ENCODE data around the gene ARPC1B. TPM values are rescaled to one million over a fixed set of nuclear protein-coding genes. Genes with fewer than 3 reads are reported as not detected.
A peak's percentile ranks its signal among the peaks of the same experiment; 100 is the strongest.

ARPC1B gene
- total and polyA plus RNA-seq, 5 donors from 2014 or later: 205 to 898 (median 623) TPM

DNA sequence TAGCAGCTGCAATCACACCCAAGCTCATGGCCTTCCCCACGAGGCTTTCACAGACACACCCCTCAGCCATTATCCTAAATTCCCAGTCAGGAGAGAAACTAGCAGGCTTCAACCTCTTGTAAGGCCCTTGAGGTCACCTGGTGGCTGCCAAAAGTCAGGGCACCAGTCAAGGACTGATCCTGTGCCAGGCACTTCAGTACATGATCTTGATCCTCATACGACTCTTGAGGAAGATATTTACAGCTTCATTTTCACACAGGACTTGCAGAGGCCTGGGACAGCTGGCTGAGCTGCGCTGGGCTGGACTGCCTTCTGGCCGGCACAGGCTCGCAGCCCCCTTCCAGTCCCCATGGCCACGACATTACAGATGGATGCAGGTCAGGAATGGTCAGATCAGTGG, 25.1 kb downstream of the ARPC1B start:
- no peaks in the 10 kb centered on the region for H3K27me3 ChIP-seq (ENCODE audit: control insufficient read depth, insufficient read depth, low read length)
- no peaks in the 10 kb centered on the region for H3K9me3 ChIP-seq (ENCODE audit: control insufficient read depth in 2 of 2, low read length in 2 of 2)
- Mint-ChIP-seq H3K4me3 (no peak overlapping the region), H3K27ac (peak overlapping the region; percentile 20 to 93 (median 50)), H3K9me3 (peaks cover 0 to 2% (median 0%) of the 10 kb centered on the region in 7 donors), H3K27me3 (no peaks in the 10 kb centered on the region), H3K36me3 (peaks cover 36% of the 10 kb centered on the region), H3K4me1 (peaks cover 0 to 32% (median 17%) of the 10 kb centered on the region in 4 donors)
- peaks cover 70% of the 10 kb centered on the region for H3K36me3 ChIP-seq (ENCODE audit: control insufficient read depth, insufficient read depth, low read length)
- peak overlapping the region; percentile 41 for H3K27ac ChIP-seq (ENCODE audit: insufficient read depth, low read length, poor library complexity, severe bottlenecking)
- no peak overlapping the region for H3K4me3 ChIP-seq (ENCODE audit: low read depth, low read length)
- H3K4me1 ChIP-seq (ENCODE audit: control insufficient read depth, insufficient read depth, low read length, poor library complexity, severe bottlenecking): no peaks in the 10 kb centered on the region
- ATAC-seq (ENCODE audit: low read depth in 2 of 2) (peak in 1 of 2 donors; percentile 23), DNase-seq (no peak)

DNA sequence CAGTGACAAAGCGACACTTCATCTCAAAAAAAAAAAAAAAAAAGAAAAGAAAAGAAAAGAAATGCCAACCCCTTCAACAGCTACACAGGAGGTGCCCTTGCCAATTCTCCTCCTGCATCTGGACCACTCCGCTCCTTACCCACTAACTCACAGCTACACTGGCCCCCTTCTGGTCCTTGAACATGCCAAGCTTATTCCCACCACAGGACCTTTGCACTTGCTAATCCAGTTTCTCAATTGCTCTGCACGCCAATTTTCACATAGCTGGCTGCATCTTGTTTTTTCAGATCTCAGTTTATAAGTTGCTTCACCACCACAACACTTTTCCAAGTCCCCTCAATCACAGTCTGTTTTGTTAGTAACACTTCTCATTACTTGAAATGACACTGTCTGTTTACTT, 28.3 kb downstream of the ARPC1B start:
- H3K9me3 Mint-ChIP-seq: peaks cover 0 to under 1% (median 0%) of the 10 kb centered on the region in 7 donors
- Histone ChIP-seq H3K27ac (ENCODE audit: insufficient read depth, low read length, poor library complexity, severe bottlenecking) (no peak overlapping the region), H3K36me3 (ENCODE audit: control insufficient read depth, insufficient read depth, low read length) (peaks cover 45% of the 10 kb centered on the region), H3K4me3 (ENCODE audit: low read depth, low read length) (no peak overlapping the region), H3K4me1 (ENCODE audit: control insufficient read depth, insufficient read depth, low read length, poor library complexity, severe bottlenecking) (peaks cover 15% of the 10 kb centered on the region), H3K9me3 (ENCODE audit: control insufficient read depth in 2 of 2, low read length in 2 of 2) (no peaks in the 10 kb centered on the region), H3K27me3 (ENCODE audit: control insufficient read depth, insufficient read depth, low read length) (no peaks in the 10 kb centered on the region)
- H3K4me1 Mint-ChIP-seq: peaks cover 6 to 50% (median 32%) of the 10 kb centered on the region in 4 donors
- H3K36me3 Mint-ChIP-seq: peaks cover 30% of the 10 kb centered on the region
- peak overlapping the region in 2 of 4 donors; percentile 3 to 75 for H3K4me3 Mint-ChIP-seq
- no peak for DNase-seq
- no peaks in the 10 kb centered on the region for H3K27me3 Mint-ChIP-seq
- H3K27ac Mint-ChIP-seq: peak overlapping the region; percentile 27 to 77 (median 71)
- no peak for ATAC-seq (ENCODE audit: low read depth in 2 of 2)

DNA sequence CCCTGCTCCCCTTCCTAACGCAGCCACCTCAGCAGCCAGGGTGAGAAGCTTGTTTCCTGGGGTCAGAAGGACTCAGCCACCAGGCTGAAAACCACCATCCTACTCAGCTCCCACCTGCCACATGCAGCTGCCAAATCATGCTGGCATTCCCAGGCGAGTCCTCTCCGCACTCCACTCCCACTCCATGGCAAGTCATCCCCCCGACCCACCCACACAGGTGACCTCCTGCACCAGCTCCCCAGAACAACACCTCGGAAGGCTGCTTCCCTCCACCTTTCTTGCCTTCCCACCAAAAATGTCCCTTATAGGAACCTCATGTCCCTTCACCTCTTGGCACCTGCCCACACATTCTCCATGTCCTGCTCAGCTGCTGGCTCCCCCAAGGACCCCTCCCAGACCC, 29.2 kb downstream of the ARPC1B start:
- no peak overlapping the region for H3K27ac ChIP-seq (ENCODE audit: insufficient read depth, low read length, poor library complexity, severe bottlenecking)
- ATAC-seq (ENCODE audit: low read depth in 2 of 2): no peak
- Mint-ChIP-seq H3K27me3 (no peaks in the 10 kb centered on the region), H3K36me3 (peaks cover 23% of the 10 kb centered on the region), H3K4me3 (peak overlapping the region in 1 of 4 donors; percentile 48), H3K9me3 (no peaks in the 10 kb centered on the region), H3K4me1 (peaks cover 6 to 50% (median 34%) of the 10 kb centered on the region in 4 donors), H3K27ac (peak overlapping the region in 2 of 3 donors; percentile 43 to 71)
- H3K9me3 ChIP-seq (ENCODE audit: control insufficient read depth in 2 of 2, low read length in 2 of 2): no peaks in the 10 kb centered on the region
- no peak for DNase-seq
- peaks cover 40% of the 10 kb centered on the region for H3K36me3 ChIP-seq (ENCODE audit: control insufficient read depth, insufficient read depth, low read length)
- no peaks in the 10 kb centered on the region for H3K27me3 ChIP-seq (ENCODE audit: control insufficient read depth, insufficient read depth, low read length)
- peaks cover 18% of the 10 kb centered on the region for H3K4me1 ChIP-seq (ENCODE audit: control insufficient read depth, insufficient read depth, low read length, poor library complexity, severe bottlenecking)
- no peak overlapping the region for H3K4me3 ChIP-seq (ENCODE audit: low read depth, low read length)

DNA sequence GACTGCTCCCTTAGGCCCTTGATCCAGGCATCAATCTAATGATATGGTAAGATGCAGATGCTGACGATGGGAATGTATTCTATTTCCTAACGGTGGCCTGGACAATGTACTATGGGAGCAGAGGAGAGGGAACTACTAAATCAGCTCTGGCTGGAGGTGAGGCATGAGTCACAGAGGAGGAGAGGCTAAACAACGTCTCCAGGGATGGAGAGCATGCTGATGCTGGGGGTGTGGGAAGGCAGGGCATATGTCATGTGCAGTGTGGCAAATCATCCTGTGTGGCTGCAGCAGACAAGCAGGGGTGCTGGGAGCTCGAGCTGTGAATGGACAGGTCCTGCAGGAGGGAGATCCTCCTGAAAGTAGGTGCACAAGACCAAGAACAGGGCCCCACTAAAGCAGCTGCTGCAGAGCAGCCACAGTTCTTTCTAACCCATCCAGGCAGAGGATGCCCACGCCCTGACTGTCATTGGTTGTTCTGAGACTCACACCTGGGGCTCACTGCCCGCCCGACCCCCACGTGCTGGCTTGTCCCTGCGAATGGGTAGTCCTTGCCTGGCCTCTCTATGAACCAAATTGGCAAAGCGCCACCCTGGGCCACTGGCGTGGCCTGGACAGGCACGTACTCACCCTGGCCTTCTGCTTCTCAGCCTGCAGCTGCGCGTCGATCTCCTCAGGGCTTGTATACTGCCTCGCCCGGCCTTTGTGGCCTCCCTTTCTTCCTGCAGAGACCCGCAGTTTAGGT, 29.9 kb downstream of the ARPC1B start:
- Histone ChIP-seq H3K4me3 (ENCODE audit: low read depth, low read length) (no peak overlapping the region), H3K27me3 (ENCODE audit: control insufficient read depth, insufficient read depth, low read length) (no peaks in the 10 kb centered on the region), H3K4me1 (ENCODE audit: control insufficient read depth, insufficient read depth, low read length, poor library complexity, severe bottlenecking) (peaks cover 20% of the 10 kb centered on the region), H3K27ac (ENCODE audit: insufficient read depth, low read length, poor library complexity, severe bottlenecking) (no peak overlapping the region), H3K36me3 (ENCODE audit: control insufficient read depth, insufficient read depth, low read length) (peaks cover 40% of the 10 kb centered on the region), H3K9me3 (ENCODE audit: control insufficient read depth in 2 of 2, low read length in 2 of 2) (no peaks in the 10 kb centered on the region)
- H3K27ac Mint-ChIP-seq: peak overlapping the region in 2 of 3 donors; percentile 43 to 81
- ATAC-seq (ENCODE audit: low read depth in 2 of 2) (no peak), DNase-seq (no peak)
- peaks cover 6 to 57% (median 37%) of the 10 kb centered on the region in 4 donors for H3K4me1 Mint-ChIP-seq
- peaks cover 3% of the 10 kb centered on the region for H3K27me3 Mint-ChIP-seq
- H3K36me3 Mint-ChIP-seq: peaks cover 20% of the 10 kb centered on the region
- H3K9me3 Mint-ChIP-seq: no peaks in the 10 kb centered on the region
- H3K4me3 Mint-ChIP-seq: peak overlapping the region in 2 of 4 donors; percentile 38 to 60

DNA sequence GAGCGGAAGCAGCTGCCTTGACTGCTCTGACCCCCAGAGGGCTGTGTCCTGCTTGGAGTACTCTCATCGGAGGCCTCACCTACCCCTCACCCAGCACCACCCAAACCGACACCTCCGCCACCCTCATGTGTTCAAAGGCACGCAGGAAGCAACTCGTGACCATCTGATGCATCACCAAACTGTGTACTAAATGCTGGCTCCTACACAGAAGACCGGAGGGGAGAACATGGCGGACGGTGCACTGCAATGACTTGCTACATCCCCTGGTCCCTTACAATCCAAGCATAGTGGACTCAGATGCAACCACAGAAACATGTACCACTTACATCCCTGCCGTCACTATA, 30.4 kb downstream of the ARPC1B start:
- peak overlapping the region in 2 of 4 donors; percentile 27 to 60 for H3K4me3 Mint-ChIP-seq
- H3K27ac Mint-ChIP-seq: no peak overlapping the region
- peaks cover 4% of the 10 kb centered on the region for H3K27me3 Mint-ChIP-seq
- ATAC-seq (ENCODE audit: low read depth in 2 of 2) (no peak), DNase-seq (no peak)
- H3K4me3 ChIP-seq (ENCODE audit: low read depth, low read length): no peak overlapping the region
- H3K27ac ChIP-seq (ENCODE audit: insufficient read depth, low read length, poor library complexity, severe bottlenecking): peak overlapping the region; percentile 10
- peaks cover 20% of the 10 kb centered on the region for H3K36me3 Mint-ChIP-seq
- H3K9me3 Mint-ChIP-seq: no peaks in the 10 kb centered on the region
- no peaks in the 10 kb centered on the region for H3K9me3 ChIP-seq (ENCODE audit: control insufficient read depth in 2 of 2, low read length in 2 of 2)
- H3K4me1 ChIP-seq (ENCODE audit: control insufficient read depth, insufficient read depth, low read length, poor library complexity, severe bottlenecking): peaks cover 26% of the 10 kb centered on the region
- no peaks in the 10 kb centered on the region for H3K27me3 ChIP-seq (ENCODE audit: control insufficient read depth, insufficient read depth, low read length)
- H3K36me3 ChIP-seq (ENCODE audit: control insufficient read depth, insufficient read depth, low read length): peaks cover 36% of the 10 kb centered on the region
- H3K4me1 Mint-ChIP-seq: peaks cover 6 to 62% (median 39%) of the 10 kb centered on the region in 4 donors

DNA sequence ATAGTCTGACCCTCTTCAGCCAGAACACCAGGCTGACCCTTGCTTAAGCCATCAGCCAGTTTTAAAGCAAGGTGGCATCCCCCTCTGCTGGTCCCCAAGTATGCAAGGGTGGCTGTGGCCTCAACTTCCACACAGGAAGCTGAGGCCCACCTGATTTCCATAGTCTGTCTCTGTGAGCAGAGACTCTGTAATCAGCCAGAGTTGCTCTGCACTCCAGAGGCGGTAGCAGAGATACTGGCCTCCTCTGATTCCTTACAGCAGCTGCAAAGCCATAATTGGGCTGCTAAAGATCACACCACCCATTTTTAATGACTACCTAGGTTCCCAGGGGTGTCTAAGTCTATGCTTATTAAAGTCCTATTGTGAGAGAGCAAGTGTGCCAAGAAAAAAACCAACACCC, 32.0 kb downstream of the ARPC1B start:
- H3K4me1 Mint-ChIP-seq: peaks cover 11 to 65% (median 42%) of the 10 kb centered on the region in 4 donors
- no peak for DNase-seq
- H3K4me1 ChIP-seq (ENCODE audit: control insufficient read depth, insufficient read depth, low read length, poor library complexity, severe bottlenecking): peaks cover 37% of the 10 kb centered on the region

DNA sequence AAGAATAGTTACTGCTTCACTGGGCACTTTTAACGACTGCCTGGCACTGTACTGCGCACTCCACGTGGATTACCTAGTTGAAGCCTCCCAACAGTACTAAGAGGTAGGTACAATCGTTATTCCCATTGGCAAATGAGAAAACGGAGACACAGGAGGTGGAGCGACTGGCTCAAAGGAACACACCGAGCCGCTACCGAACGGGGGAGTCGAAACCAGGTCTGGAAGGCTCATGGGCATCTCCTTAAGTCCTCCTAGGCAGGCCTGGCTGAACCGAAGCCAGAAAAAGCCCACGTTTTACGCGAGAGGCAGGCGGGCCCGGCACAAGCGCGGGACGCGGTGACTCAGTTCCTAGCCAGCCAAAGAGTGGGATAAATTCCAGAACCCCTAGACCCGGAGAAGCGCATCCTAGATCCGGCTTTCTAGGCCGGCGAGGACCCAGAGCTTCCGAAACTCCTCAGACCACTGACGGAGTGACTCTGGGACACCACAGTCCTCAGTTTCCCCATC, 33.4 kb downstream of the ARPC1B start:
- Histone ChIP-seq H3K36me3 (ENCODE audit: control insufficient read depth, insufficient read depth, low read length) (peaks cover 44% of the 10 kb centered on the region), H3K27me3 (ENCODE audit: control insufficient read depth, insufficient read depth, low read length) (no peaks in the 10 kb centered on the region), H3K9me3 (ENCODE audit: control insufficient read depth in 2 of 2, low read length in 2 of 2) (no peaks in the 10 kb centered on the region), H3K4me3 (ENCODE audit: low read depth, low read length) (peak overlapping the region; percentile 89), H3K27ac (ENCODE audit: insufficient read depth, low read length, poor library complexity, severe bottlenecking) (peak overlapping the region; percentile 95), H3K4me1 (ENCODE audit: control insufficient read depth, insufficient read depth, low read length, poor library complexity, severe bottlenecking) (peaks cover 37% of the 10 kb centered on the region)
- Mint-ChIP-seq H3K4me1 (peaks cover 11 to 67% (median 42%) of the 10 kb centered on the region in 4 donors), H3K27me3 (peaks cover 7% of the 10 kb centered on the region), H3K36me3 (peaks cover 22% of the 10 kb centered on the region), H3K9me3 (no peaks in the 10 kb centered on the region), H3K4me3 (peak overlapping the region; percentile 98 to 99 (median 99)), H3K27ac (peak overlapping the region; percentile 98 to 100 (median 99))
- no peak for ATAC-seq (ENCODE audit: low read depth in 2 of 2)
- DNase-seq: peak in 1 of 3 donors; percentile 32

More for the DNA sequence above, 32.0 kb downstream of the ARPC1B start:
- ATAC-seq (ENCODE audit: low read depth in 2 of 2): no peak
- Mint-ChIP-seq H3K4me3 (peak overlapping the region; percentile 55 to 99 (median 98)), H3K27me3 (peaks cover 4% of the 10 kb centered on the region), H3K27ac (peak overlapping the region in 2 of 3 donors; percentile 98 to 99), H3K36me3 (peaks cover 22% of the 10 kb centered on the region), H3K9me3 (no peaks in the 10 kb centered on the region)
- peaks cover 35% of the 10 kb centered on the region for H3K36me3 ChIP-seq (ENCODE audit: control insufficient read depth, insufficient read depth, low read length)
- H3K9me3 ChIP-seq (ENCODE audit: control insufficient read depth in 2 of 2, low read length in 2 of 2): no peaks in the 10 kb centered on the region
- no peaks in the 10 kb centered on the region for H3K27me3 ChIP-seq (ENCODE audit: control insufficient read depth, insufficient read depth, low read length)
- H3K27ac ChIP-seq (ENCODE audit: insufficient read depth, low read length, poor library complexity, severe bottlenecking): peak overlapping the region; percentile 95
- H3K4me3 ChIP-seq (ENCODE audit: low read depth, low read length): peak overlapping the region; percentile 89
